Neural cell (in vitro differentiated cells): ENCODE measurements around the gene OSBP2. TPM values are rescaled to one million over a fixed set of nuclear protein-coding genes. Genes with fewer than 3 reads are reported as not detected.

Experiments used
- H2AFZ ChIP-seq: fragments of 200-600, 300-800 bp; sonication (generic), shearing (Covaris generic); 2 replicates; pipeline ENCODE4 v1.6.0; 2014; ENCODE audit warnings: low read depth, mild to moderate bottlenecking, antibody characterized with exemption, low read length, moderate library complexity
- H3F3A ChIP-seq: fragments of 200-600 bp; shearing (Covaris generic); 2 replicates; pipeline ENCODE4 v1.6.1; 2016; ENCODE audit warnings: mild to moderate bottlenecking, moderate library complexity, mixed read lengths, antibody characterized with exemption, low read length; ENCODE audit not compliant: insufficient read depth, poor library complexity, severe bottlenecking
- H3K27ac ChIP-seq: fragments of 200-600, 300-800 bp; sonication (generic), shearing (Covaris generic); 2 replicates; pipeline ENCODE4 v1.5.1; 2014; ENCODE audit warnings: mild to moderate bottlenecking, low read length, moderate library complexity
- H3K27me3 ChIP-seq: fragments of 300-800, 200-600 bp; sonication (generic), shearing (Covaris generic); 2 replicates; pipeline ENCODE4 v1.6.0; 2014; ENCODE audit warnings: mild to moderate bottlenecking, low read depth, low read length, moderate library complexity; ENCODE audit not compliant: insufficient read depth
- H3K36me3 ChIP-seq: fragments of 300-800, 200-600 bp; sonication (generic), shearing (Covaris generic); 2 replicates; pipeline ENCODE4 v1.5.1; 2014; ENCODE audit warnings: mild to moderate bottlenecking, antibody characterized with exemption, low read length, moderate library complexity; ENCODE audit not compliant: insufficient read depth
- H3K4me2 ChIP-seq: fragments of 300-800, 200-600 bp; sonication (generic), shearing (Covaris generic); 2 replicates; pipeline ENCODE4 v1.6.0; 2014; ENCODE audit warnings: mild to moderate bottlenecking, low read length
- H3K4me3 ChIP-seq: fragments of 300-800, 200-600 bp; sonication (generic), shearing (Covaris generic); 2 replicates; pipeline ENCODE4 v1.5.1; 2014; ENCODE audit warnings: mild to moderate bottlenecking, low read length, moderate library complexity
- H3K79me2 ChIP-seq: fragments of 200-600 bp; shearing (Covaris generic); replicated peaks from 2 replicates; pipeline ENCODE4 v1.6.0; 2014; ENCODE audit warnings: mild to moderate bottlenecking, low read length, moderate library complexity; ENCODE audit not compliant: insufficient read depth
- H3K9ac ChIP-seq: fragments of 300-800, 200-600 bp; sonication (generic), shearing (Covaris generic); 2 replicates; pipeline ENCODE4 v1.6.1; 2016; ENCODE audit warnings: mild to moderate bottlenecking, low read length, mixed read lengths
- H3K9me2 ChIP-seq: fragments of 200-600 bp; shearing (Covaris generic); 2 replicates; pipeline ENCODE4 v1.6.1; 2016; ENCODE audit warnings: mild to moderate bottlenecking, low read length, mixed read lengths; ENCODE audit not compliant: insufficient read depth
- H3K9me3 ChIP-seq: fragments of 200-600, 300-800 bp; sonication (generic), shearing (Covaris generic); 2 replicates; pipeline ENCODE4 v1.6.1; 2016; ENCODE audit warnings: mild to moderate bottlenecking, mixed run types, low read length, moderate library complexity, mixed read lengths
- H4K20me1 ChIP-seq: fragments of 200-600 bp; shearing (Covaris generic); 2 replicates; pipeline ENCODE4 v1.6.1; 2016; ENCODE audit warnings: mild to moderate bottlenecking, mixed run types; ENCODE audit not compliant: insufficient read depth
- CTCF ChIP-seq: fragments of 450-650 bp; IDR thresholded peaks from 2 replicates; pipeline ENCODE4 v1.5.1; 2014; ENCODE audit warnings: antibody characterized with exemption, mild to moderate bottlenecking, moderate library complexity; ENCODE audit not compliant: poor library complexity, severe bottlenecking
- EP300 ChIP-seq: fragments of 450-650 bp; conservative IDR thresholded peaks from 2 replicates; pipeline ENCODE4 v1.6.1; 2014; ENCODE audit warnings: antibody characterized with exemption, mild to moderate bottlenecking, moderate library complexity; ENCODE audit not compliant: poor library complexity, severe bottlenecking
- EZH2 ChIP-seq: fragments of 200-600, 300-800 bp; shearing (Covaris generic), sonication (generic); IDR thresholded peaks from 2 replicates; pipeline ENCODE4 v1.6.1; 2014; ENCODE audit warnings: antibody characterized with exemption, low read length, borderline replicate concordance, mild to moderate bottlenecking; ENCODE audit not compliant: insufficient read depth, poor library complexity, severe bottlenecking
- MXI1 ChIP-seq: fragments of 450-650 bp; conservative IDR thresholded peaks from 2 replicates; pipeline ENCODE4 v1.6.1; 2014; ENCODE audit warnings: antibody characterized with exemption, mild to moderate bottlenecking; ENCODE audit not compliant: poor library complexity, severe bottlenecking
- POLR2AphosphoS5 ChIP-seq: IDR thresholded peaks from 2 replicates; pipeline ENCODE4 v1.6.1; 2012
- RAD21 ChIP-seq: fragments of 450-650 bp; conservative IDR thresholded peaks from 2 replicates; pipeline ENCODE4 v1.6.1; 2014; ENCODE audit warnings: antibody characterized with exemption, mild to moderate bottlenecking, moderate library complexity
- REST ChIP-seq: IDR thresholded peaks from 2 replicates; pipeline ENCODE4 v1.6.1; 2012; ENCODE audit warnings: borderline replicate concordance
- SMC3 ChIP-seq: fragments of 450-650 bp; conservative IDR thresholded peaks from 2 replicates; pipeline ENCODE4 v1.6.1; 2014; ENCODE audit warnings: antibody characterized with exemption, mild to moderate bottlenecking, moderate library complexity; ENCODE audit not compliant: poor library complexity
- TAF1 ChIP-seq: IDR thresholded peaks from 2 replicates; pipeline ENCODE4 v1.6.1; 2012; ENCODE audit warnings: low read depth
- polyA plus RNA-seq: library from polyadenylated mRNA; depleted of rRNA; stranded (reverse); fragments of >200 nt; gene quantifications from 2 replicates; pipeline ENCODE4 v1.2.3, GENCODE V29; 2014

Gene OSBP2
- polyA plus RNA-seq, 1 donor from 2014 or later = 8.7 TPM

- no peaks in the 10 kb centered on the region for H3K9me3 ChIP-seq
Observed at GRCh38 chr22:30667494-30668385, 26.9 kb upstream of the OSBP2 start, which contains the start of gene DUSP18. TSS of gene DUSP18 (minus strand) at chr22:30667875. CDS start at chr22:30664003, 3,872 bp downstream.

More at GRCh38 chr22:30667494-30668385, 26.9 kb upstream of the OSBP2 start, which contains the start of gene DUSP18:
- no peaks in the 10 kb centered on the region for H3K9me2 ChIP-seq
- peak within 1 kb of the TSS; percentile 41 for H2AFZ ChIP-seq
- peak within 1 kb of the TSS; percentile 48 for H3K27ac ChIP-seq
- no peaks in the 10 kb centered on the region for H4K20me1 ChIP-seq
- TF ChIP-seq SMC3 (peak; percentile 59), CTCF (peak; percentile 56), POLR2AphosphoS5 (peak; percentile 90), EP300 (peak; percentile 44), TAF1 (no peak), REST (no peak), RAD21 (peak; percentile 56), MXI1 (peak; percentile 86), EZH2 (no peak)
- H3F3A ChIP-seq = no peaks in the 10 kb centered on the region
- no peaks in the 10 kb centered on the region for H3K36me3 ChIP-seq
- no peaks in the 10 kb centered on the region for H3K27me3 ChIP-seq
- peak within 1 kb of the TSS; percentile 69 for H3K4me2 ChIP-seq
- H3K4me3 ChIP-seq = peak within 1 kb of the TSS; percentile 79
- H3K9ac ChIP-seq = peak within 1 kb of the TSS; percentile 68
- H3K79me2 ChIP-seq = peaks cover 7% of the 10 kb centered on the region
